ENCODE data around the gene PHTF2. TPM values are rescaled to one million over a fixed set of nuclear protein-coding genes. Genes with fewer than 3 reads are reported as not detected.

The PHTF2 gene
- polyA plus RNA-seq, 1 donor (not counting 4 experiments of a cell fraction or from before 2014, with no cell fraction given) = 24.1 TPM

DNA sequence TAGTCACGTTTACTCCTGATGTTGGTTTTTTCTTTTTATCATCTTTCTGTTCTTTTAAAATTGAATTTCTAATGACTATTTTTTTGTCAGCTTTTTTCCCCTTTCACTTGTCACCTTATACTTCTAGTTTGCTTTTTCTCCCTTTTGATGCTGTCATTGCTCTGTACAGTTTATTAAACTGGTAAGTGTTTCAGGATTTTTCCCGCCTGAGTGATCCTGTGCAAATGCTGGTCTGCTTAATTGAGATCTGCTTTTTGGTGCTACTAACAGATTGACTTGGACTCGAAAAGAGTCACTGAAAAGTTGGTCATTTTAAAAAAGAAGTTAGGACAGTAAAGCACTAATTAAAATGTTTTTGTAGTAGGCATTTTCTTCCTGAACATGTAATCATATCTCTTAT, 95.2 kb downstream of the PHTF2 start:
- Histone ChIP-seq H3K9me1 (ENCODE audit: control insufficient read depth, extremely low read depth, insufficient read depth, low read length) (no peaks in the 10 kb centered on the region), H2AFZ (ENCODE audit: control insufficient read depth, low read length) (no peak overlapping the region), H3K4me3 (ENCODE audit: control insufficient read depth in 2 of 3, extremely low read depth in 1 of 3, insufficient read depth in 2 of 3, low read depth in 1 of 3, low read length in 3 of 3) (no peak overlapping the region), H3K4me1 (ENCODE audit: control insufficient read depth, extremely low read depth, insufficient read depth, low read length) (no peaks in the 10 kb centered on the region), H3K79me2 (ENCODE audit: control insufficient read depth, insufficient read depth, low read length) (no peaks in the 10 kb centered on the region), H3K27me3 (ENCODE audit: control insufficient read depth, extremely low read depth, insufficient read depth, low read length) (no peaks in the 10 kb centered on the region), H4K20me1 (ENCODE audit: control insufficient read depth, extremely low read depth, insufficient read depth, low read length) (no peaks in the 10 kb centered on the region), H3K36me3 (ENCODE audit: control insufficient read depth in 2 of 2, extremely low read depth in 1 of 2, insufficient read depth in 2 of 2, low read length in 2 of 2) (no peaks in the 10 kb centered on the region), H3K27ac (ENCODE audit: control insufficient read depth, insufficient read depth, low read length) (no peak overlapping the region), H3K9me3 (ENCODE audit: control insufficient read depth, low read depth, low read length) (no peaks in the 10 kb centered on the region), H3K4me2 (ENCODE audit: control insufficient read depth, extremely low read depth, insufficient read depth, low read depth, low read length) (no peak overlapping the region), H3K9ac (ENCODE audit: control insufficient read depth, extremely low read depth, insufficient read depth, low read length) (no peak overlapping the region)
- dilution Hi-C loops (cut with MboI; ENCODE audit: extremely low pct_ligation_motif_present, low sequenced_read_pairs) = no loop called here
- FAIRE-seq (no peak), DNase-seq (ENCODE audit: low read depth, low spot score) (no peak)
- no peak for TF ChIP-seq EZH2 (IDR thresholded peaks at IDR 0.05; ENCODE audit: low read length)
- TF ChIP-seq, protein P1, sequence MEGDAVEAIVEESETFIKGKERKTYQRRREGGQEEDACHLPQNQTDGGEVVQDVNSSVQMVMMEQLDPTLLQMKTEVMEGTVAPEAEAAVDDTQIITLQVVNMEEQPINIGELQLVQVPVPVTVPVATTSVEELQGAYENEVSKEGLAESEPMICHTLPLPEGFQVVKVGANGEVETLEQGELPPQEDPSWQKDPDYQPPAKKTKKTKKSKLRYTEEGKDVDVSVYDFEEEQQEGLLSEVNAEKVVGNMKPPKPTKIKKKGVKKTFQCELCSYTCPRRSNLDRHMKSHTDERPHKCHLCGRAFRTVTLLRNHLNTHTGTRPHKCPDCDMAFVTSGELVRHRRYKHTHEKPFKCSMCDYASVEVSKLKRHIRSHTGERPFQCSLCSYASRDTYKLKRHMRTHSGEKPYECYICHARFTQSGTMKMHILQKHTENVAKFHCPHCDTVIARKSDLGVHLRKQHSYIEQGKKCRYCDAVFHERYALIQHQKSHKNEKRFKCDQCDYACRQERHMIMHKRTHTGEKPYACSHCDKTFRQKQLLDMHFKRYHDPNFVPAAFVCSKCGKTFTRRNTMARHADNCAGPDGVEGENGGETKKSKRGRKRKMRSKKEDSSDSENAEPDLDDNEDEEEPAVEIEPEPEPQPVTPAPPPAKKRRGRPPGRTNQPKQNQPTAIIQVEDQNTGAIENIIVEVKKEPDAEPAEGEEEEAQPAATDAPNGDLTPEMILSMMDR (optimal IDR thresholded peaks at IDR 0.05 in 1 of 3, IDR thresholded peaks at IDR 0.05 in 1 of 3, conservative IDR thresholded peaks at IDR 0.05 in 1 of 3; ENCODE audit: extremely low read depth in 1 of 3, insufficient read depth in 2 of 3, low read length in 3 of 3) = no peak

DNA sequence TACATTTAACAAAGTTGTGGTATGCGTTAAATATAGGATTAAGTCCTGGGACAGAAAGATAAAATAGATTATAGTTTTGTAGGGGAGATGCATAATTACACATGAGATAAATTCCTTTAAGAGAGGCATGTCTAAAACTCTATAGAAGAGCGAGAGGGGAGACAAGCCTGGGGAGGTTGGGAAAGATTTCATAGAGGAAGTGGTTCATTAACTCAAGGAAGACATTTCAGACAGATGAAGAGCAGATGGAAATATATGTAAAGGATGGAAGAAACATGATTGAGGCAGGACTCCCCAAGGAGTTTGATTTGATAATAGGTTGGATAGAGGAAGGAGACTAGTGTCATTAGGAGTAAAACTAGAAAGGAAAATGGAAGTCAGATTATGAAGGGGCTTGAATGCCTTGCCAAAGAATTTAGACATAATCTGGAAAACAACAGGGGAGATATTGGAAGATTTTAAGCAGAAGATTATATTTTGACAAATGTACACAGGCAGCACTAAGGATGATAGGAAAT, 96.1 kb downstream of the PHTF2 start:
- no peaks in the 10 kb centered on the region for H3K79me2 ChIP-seq (ENCODE audit: control insufficient read depth, insufficient read depth, low read length)
- H3K4me2 ChIP-seq (ENCODE audit: control insufficient read depth, extremely low read depth, insufficient read depth, low read depth, low read length) = no peak overlapping the region
- no peak overlapping the region for H3K4me3 ChIP-seq (ENCODE audit: control insufficient read depth in 2 of 3, extremely low read depth in 1 of 3, insufficient read depth in 2 of 3, low read depth in 1 of 3, low read length in 3 of 3)
- dilution Hi-C loops (cut with MboI; ENCODE audit: extremely low pct_ligation_motif_present, low sequenced_read_pairs) = no loop called here
- H3K9me1 ChIP-seq (ENCODE audit: control insufficient read depth, extremely low read depth, insufficient read depth, low read length) = no peaks in the 10 kb centered on the region
- no peaks in the 10 kb centered on the region for H3K9me3 ChIP-seq (ENCODE audit: control insufficient read depth, low read depth, low read length)
- no peak overlapping the region for H3K9ac ChIP-seq (ENCODE audit: control insufficient read depth, extremely low read depth, insufficient read depth, low read length)
- H3K27me3 ChIP-seq (ENCODE audit: control insufficient read depth, extremely low read depth, insufficient read depth, low read length) = no peaks in the 10 kb centered on the region
- DNase-seq (ENCODE audit: low read depth, low spot score) (no peak), FAIRE-seq (no peak)
- no peak overlapping the region for H2AFZ ChIP-seq (ENCODE audit: control insufficient read depth, low read length)
- H3K36me3 ChIP-seq (ENCODE audit: control insufficient read depth in 2 of 2, extremely low read depth in 1 of 2, insufficient read depth in 2 of 2, low read length in 2 of 2) = no peaks in the 10 kb centered on the region
- no peaks in the 10 kb centered on the region for H4K20me1 ChIP-seq (ENCODE audit: control insufficient read depth, extremely low read depth, insufficient read depth, low read length)
- no peak overlapping the region for H3K27ac ChIP-seq (ENCODE audit: control insufficient read depth, insufficient read depth, low read length)
- H3K4me1 ChIP-seq (ENCODE audit: control insufficient read depth, extremely low read depth, insufficient read depth, low read length) = no peaks in the 10 kb centered on the region
- TF ChIP-seq EZH2 (IDR thresholded peaks at IDR 0.05; ENCODE audit: low read length) = no peak
- TF ChIP-seq, protein P1 (optimal IDR thresholded peaks at IDR 0.05 in 1 of 3, IDR thresholded peaks at IDR 0.05 in 1 of 3, conservative IDR thresholded peaks at IDR 0.05 in 1 of 3; ENCODE audit: extremely low read depth in 1 of 3, insufficient read depth in 2 of 3, low read length in 3 of 3) = no peak
